ENCODE data around the gene PAX8. TPM values are rescaled to one million over a fixed set of nuclear protein-coding genes. Genes with fewer than 3 reads are reported as not detected.

PAX8 gene
- total and polyA plus RNA-seq, 2 of the 13 experiments (the other 11 are each of a cell fraction or from before 2014, with no cell fraction given) = 1.5 to 8.8 TPM

DNA sequence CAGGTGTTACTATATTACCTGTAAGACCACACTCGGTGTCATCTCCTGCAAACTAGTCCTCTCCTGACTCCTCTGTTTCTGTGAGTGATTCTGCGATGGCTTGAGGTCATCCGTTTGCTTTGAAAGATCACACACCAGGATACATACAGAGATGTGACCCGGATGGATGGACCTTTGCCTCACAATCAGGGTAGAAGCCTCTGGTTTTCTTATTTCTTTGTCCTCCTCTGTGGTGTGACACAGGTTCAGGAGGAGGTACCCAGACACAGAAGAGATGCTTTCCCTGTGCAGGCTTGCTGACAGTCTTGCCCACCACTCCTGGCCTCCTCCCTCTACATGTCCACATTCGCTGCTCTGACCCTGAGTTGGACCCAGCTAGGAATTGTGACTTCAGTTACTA lies 70.3 kb downstream of the PAX8 start (continued):
- TF ChIP-seq, protein P1, sequence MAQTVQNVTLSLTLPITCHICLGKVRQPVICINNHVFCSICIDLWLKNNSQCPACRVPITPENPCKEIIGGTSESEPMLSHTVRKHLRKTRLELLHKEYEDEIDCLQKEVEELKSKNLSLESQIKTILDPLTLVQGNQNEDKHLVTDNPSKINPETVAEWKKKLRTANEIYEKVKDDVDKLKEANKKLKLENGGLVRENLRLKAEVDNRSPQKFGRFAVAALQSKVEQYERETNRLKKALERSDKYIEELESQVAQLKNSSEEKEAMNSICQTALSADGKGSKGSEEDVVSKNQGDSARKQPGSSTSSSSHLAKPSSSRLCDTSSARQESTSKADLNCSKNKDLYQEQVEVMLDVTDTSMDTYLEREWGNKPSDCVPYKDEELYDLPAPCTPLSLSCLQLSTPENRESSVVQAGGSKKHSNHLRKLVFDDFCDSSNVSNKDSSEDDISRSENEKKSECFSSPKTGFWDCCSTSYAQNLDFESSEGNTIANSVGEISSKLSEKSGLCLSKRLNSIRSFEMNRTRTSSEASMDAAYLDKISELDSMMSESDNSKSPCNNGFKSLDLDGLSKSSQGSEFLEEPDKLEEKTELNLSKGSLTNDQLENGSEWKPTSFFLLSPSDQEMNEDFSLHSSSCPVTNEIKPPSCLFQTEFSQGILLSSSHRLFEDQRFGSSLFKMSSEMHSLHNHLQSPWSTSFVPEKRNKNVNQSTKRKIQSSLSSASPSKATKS (CRISPR knock-in tag; IDR thresholded peaks at IDR 0.05) = no peak
- TF ChIP-seq HNRNPK (IDR thresholded peaks at IDR 0.05; ENCODE audit: low read depth, low read length, poor library complexity, severe bottlenecking) = no peak

DNA sequence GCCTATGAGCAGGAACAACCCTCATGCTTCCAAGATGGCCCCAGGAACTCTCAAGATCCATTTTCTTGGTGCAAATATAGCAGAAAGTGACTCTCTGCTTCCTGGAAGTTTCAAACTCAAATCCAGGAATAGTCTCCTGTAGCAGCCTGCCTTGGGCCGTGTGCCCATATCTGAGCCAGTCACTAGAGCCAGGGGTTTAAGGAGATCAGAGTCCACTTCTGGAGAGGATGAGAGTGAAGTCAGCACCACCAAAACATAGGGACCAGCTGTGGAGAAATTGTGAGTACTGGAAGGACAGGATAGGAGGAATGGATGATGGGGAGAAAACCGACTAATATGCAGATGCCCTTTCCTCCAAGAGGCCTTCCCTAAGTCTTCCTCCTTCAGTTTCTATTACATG lies 71.7 kb downstream of the PAX8 start:
- H3K4me3 ChIP-seq (replicated peaks in 1 of 3; ENCODE audit: insufficient read depth in 1 of 3, low read depth in 2 of 3, low read length in 3 of 3) = no peak overlapping the region
- no peaks in the 10 kb centered on the region for H3K9me3 ChIP-seq (ENCODE audit: low read length)
- H3K27ac ChIP-seq (ENCODE audit: extremely low read length, insufficient read depth, low read length) = no peak overlapping the region
- ChIA-PET POLR2A (no interaction called here), CTCF (ENCODE audit: low intra/inter-chr PET ratio, low total read pairs) (no interaction called here)
- ATAC-seq (no peak), FAIRE-seq (no peak), DNase-seq (ENCODE audit: low spot score) (no peak)
- intact Hi-C loops (cut with micrococcal nuclease; ENCODE audit: unreplicated experiment) = no loop called here
- no peaks in the 10 kb centered on the region for H3K79me2 ChIP-seq (ENCODE audit: insufficient read depth, low read length)
- no TSS peak for BruUV-seq (replicated peaks)
- 69% methylated on average over 2 of the region's 2 CpGs for WGBS (ENCODE audit: low lambda C conversion rate)
- no peak overlapping the region for H2AFZ ChIP-seq (ENCODE audit: low read length)
- no peaks in the 10 kb centered on the region for H4K20me1 ChIP-seq (ENCODE audit: insufficient read depth, low read length)
- no peak overlapping the region for H3K9ac ChIP-seq (ENCODE audit: insufficient read depth, low read depth, low read length)
- no peaks in the 10 kb centered on the region for H3K36me3 ChIP-seq (replicated peaks in 1 of 2; ENCODE audit: control insufficient read depth in 1 of 2, insufficient read depth in 2 of 2, low read length in 2 of 2)
- TF ChIP-seq SRSF9 (IDR thresholded peaks at IDR 0.05; ENCODE audit: borderline replicate concordance, insufficient read depth, low read depth, low read length, poor library complexity, severe bottlenecking) (no peak), ZNF33B (CRISPR knock-in tag; IDR thresholded peaks at IDR 0.05) (no peak), ZNF816 (CRISPR knock-in tag; IDR thresholded peaks at IDR 0.05; ENCODE audit: borderline replicate concordance) (no peak), MBD4 (IDR thresholded peaks at IDR 0.05; ENCODE audit: borderline replicate concordance, low read length) (no peak), HIVEP1 (CRISPR knock-in tag; IDR thresholded peaks at IDR 0.05) (no peak), ZNF749 (CRISPR knock-in tag; IDR thresholded peaks at IDR 0.05; ENCODE audit: borderline replicate concordance) (no peak), ERF (CRISPR knock-in tag; IDR thresholded peaks at IDR 0.05) (no peak)
- in situ Hi-C loops (cut with HindIII; ENCODE audit: extremely low pct_ligation_motif_present, low pct_unique_long_range_greater_than_20kb) = loop anchor here (5.0 kb wide), 1 partner anchor 40 kb away; no protein-coding TSS in a partner anchor
- H3K4me2 ChIP-seq (ENCODE audit: low read depth, low read length) = no peak overlapping the region
- no peaks in the 10 kb centered on the region for H3K27me3 ChIP-seq (ENCODE audit: control insufficient read depth in 1 of 2, insufficient read depth in 2 of 2, low read length in 2 of 2)
- H3K4me1 ChIP-seq (ENCODE audit: insufficient read depth, low read length) = peaks cover 65% of the 10 kb centered on the region
